Naive B cell (primary cell): ENCODE results near the gene TPPP2. TPM values are rescaled to one million over a fixed set of nuclear protein-coding genes. Genes with fewer than 3 reads are reported as not detected.

ENCODE experiments used
- ATAC-seq, 2 donors: fragments of 150-1000 bp; cut with Tn5 transposase; 2 replicates each; pipeline ENCODE4 v1.10.0; 2021; ENCODE audit warnings: low read depth in 2 of 2, mild to moderate bottlenecking in 2 of 2, moderate library complexity in 2 of 2
- DNase-seq: peaks from one replicate; pipeline ENCODE4 v3.0.0; 2022
- H3K27ac Mint-ChIP-seq, 6 donors: one replicate each; pipeline ENCODE4 v1.8.0; 2020 to 2022; ENCODE audit warnings: mild to moderate bottlenecking in 6 of 6, mixed read lengths in 6 of 6, moderate library complexity in 5 of 6, inconsistent platforms in 2 of 6
- H3K27me3 Mint-ChIP-seq, 3 donors: one replicate each; pipeline ENCODE4 v1.8.0; 2021 to 2022; ENCODE audit warnings: mixed read lengths in 3 of 3, mild to moderate bottlenecking in 1 of 3
- H3K36me3 Mint-ChIP-seq, 2 donors: one replicate each; pipeline ENCODE4 v1.8.0; 2020 to 2022; ENCODE audit warnings: mixed read lengths in 2 of 2, inconsistent platforms in 1 of 2, mild to moderate bottlenecking in 1 of 2
- H3K4me1 Mint-ChIP-seq, 3 donors: one replicate each; pipeline ENCODE4 v1.8.0; 2020 to 2022; ENCODE audit warnings: mixed read lengths in 3 of 3, inconsistent platforms in 1 of 3, mild to moderate bottlenecking in 1 of 3, moderate library complexity in 1 of 3
- H3K4me3 Mint-ChIP-seq, 8 donors: one replicate each; pipeline ENCODE4 v1.8.0; 2020 to 2022; ENCODE audit warnings: mild to moderate bottlenecking in 8 of 8, mixed read lengths in 8 of 8, moderate library complexity in 8 of 8, inconsistent platforms in 2 of 8
- H3K9me3 Mint-ChIP-seq, 7 donors: one replicate each; pipeline ENCODE4 v1.8.0; 2020 to 2022; ENCODE audit warnings: mixed read lengths in 7 of 7, mild to moderate bottlenecking in 5 of 7, inconsistent platforms in 2 of 7, moderate library complexity in 1 of 7
- polyA plus RNA-seq, 6 donors: library from polyadenylated mRNA; unstranded; fragments of 300-500 nt; fragmentation: Illumina TruSeq; gene quantifications; one replicate each; pipeline ENCODE4 v1.2.3, GENCODE V29; 2021; ENCODE audit warnings: low read depth in 6 of 6

Gene TPPP2
- polyA plus RNA-seq, 6 donors from 2014 or later: not detected

DNA sequence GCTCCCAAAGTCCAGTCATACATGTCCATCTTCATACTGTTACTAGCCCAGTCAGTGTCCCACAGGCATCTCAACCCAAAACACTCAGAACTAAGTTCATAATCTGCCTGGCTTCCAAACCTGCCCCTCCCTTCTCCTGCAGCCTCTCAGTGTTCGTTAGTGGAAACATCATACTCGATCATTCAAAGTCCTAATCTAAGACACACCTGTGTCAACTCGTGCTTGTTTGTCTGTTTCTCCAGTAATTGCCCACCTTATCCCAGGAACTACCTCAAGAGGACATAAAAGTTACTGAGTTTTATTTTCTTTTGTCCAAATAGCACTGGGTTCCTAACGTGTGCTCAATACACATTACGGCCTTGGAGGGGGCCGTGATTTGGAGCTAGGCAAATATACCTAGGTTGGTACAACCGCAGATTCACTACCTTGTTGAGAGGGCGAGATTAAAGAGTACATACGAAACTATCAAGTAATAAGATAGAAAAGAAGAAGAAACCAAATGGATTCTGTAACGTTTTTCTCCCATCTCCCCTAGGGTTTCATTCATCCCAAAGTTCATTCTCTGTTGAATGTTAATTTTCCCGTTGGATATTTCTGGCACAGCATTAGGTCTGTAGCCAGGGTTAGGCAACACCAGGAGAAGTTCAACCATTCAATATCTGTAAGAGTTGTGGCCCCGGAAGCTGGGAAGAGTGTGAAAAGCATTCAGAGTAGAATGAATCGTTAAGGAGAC lies 30.8 kb downstream of the TPPP2 start:
- ATAC-seq: no peak
- DNase-seq: no peak
- no peaks in the 10 kb centered on the region for H3K9me3 Mint-ChIP-seq
- H3K27me3 Mint-ChIP-seq: peaks cover 20 to 41% (median 35%) of the 10 kb centered on the region in 3 donors
- H3K27ac Mint-ChIP-seq: no peak overlapping the region
- no peak overlapping the region for H3K4me3 Mint-ChIP-seq
- no peaks in the 10 kb centered on the region for H3K4me1 Mint-ChIP-seq
- H3K36me3 Mint-ChIP-seq: no peaks in the 10 kb centered on the region

- H3K4me3 Mint-ChIP-seq: no peak overlapping the region
- H3K36me3 Mint-ChIP-seq: no peaks in the 10 kb centered on the region
- H3K27me3 Mint-ChIP-seq: peaks cover 20 to 47% (median 40%) of the 10 kb centered on the region in 3 donors
- no peaks in the 10 kb centered on the region for H3K4me1 Mint-ChIP-seq
- ATAC-seq: no peak
- no peaks in the 10 kb centered on the region for H3K9me3 Mint-ChIP-seq
- H3K27ac Mint-ChIP-seq: no peak overlapping the region
- no peak for DNase-seq
Measured at GRCh38 chr14:21061347-21061668, 31.3 kb downstream of the TPPP2 start.

DNA sequence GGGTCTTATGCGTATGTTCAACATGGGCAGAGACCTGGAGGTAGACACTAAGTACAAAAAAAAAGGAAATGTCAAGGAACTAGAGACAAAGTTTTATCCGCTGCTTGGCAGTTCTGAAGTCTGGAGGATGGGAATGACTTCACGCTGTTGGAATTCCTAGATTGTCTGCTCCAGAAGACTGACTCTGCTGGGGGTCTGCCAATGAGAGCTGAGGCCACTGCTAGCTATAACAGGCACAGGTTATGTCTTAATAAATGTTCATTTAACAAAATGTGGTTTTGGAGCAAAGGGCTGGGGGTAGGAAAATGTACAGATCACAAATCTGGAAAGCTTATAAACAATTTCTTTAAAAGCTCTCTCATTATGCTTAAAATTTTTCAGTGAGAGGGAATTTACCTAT lies 33.5 kb downstream of the TPPP2 start:
- Mint-ChIP-seq H3K27ac (no peak overlapping the region), H3K27me3 (peaks cover 22 to 52% (median 42%) of the 10 kb centered on the region in 3 donors), H3K4me1 (peaks cover under 1 to 4% (median 2%) of the 10 kb centered on the region in 3 donors), H3K4me3 (no peak overlapping the region), H3K36me3 (no peaks in the 10 kb centered on the region), H3K9me3 (no peaks in the 10 kb centered on the region)
- ATAC-seq (no peak), DNase-seq (no peak)

DNA sequence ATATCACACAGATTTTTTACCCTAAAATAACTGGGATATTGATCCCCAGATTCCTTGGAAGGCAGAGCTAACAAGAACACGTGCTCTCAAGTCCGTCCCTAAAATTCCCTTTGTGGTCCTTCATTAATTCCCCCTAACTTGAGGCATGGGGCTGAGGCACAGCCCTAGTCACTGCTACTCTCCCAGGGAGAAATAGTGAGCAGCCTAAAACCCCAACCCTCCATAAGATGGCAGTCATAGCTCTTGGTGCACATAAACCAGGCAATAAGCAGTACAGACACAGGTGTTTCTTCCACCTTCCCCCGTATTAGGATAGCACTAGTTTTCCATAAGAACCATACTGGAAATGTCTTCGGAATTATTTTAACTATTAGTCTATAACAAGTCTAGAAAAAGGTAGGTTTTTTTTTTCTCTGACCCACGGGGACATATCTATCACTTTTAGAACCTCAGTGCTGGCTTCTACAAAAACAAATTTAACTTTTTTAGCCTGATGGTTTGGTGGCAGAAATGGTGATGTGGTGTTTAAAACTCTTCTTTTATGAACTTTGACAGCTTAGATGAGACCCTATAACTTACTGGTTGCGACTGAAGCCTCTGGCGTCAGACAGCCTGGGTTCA lies 37.0 kb downstream of the TPPP2 start:
- no peak for ATAC-seq
- peaks cover 31 to 34% (median 32%) of the 10 kb centered on the region in 3 donors for H3K4me1 Mint-ChIP-seq
- H3K27ac Mint-ChIP-seq: peak overlapping the region in 1 of 6 donors; percentile 52

GRCh38 chr14:21068521-21069387 lies 38.7 kb downstream of the TPPP2 start:
- ATAC-seq (peak; percentile 60 to 61), DNase-seq (peak; percentile 60)
- peaks cover 39 to 42% (median 39%) of the 10 kb centered on the region in 3 donors for H3K4me1 Mint-ChIP-seq
- H3K9me3 Mint-ChIP-seq: no peaks in the 10 kb centered on the region
- H3K27ac Mint-ChIP-seq: peak overlapping the region in 2 of 6 donors; percentile 47 to 90
- H3K36me3 Mint-ChIP-seq: no peaks in the 10 kb centered on the region
- H3K4me3 Mint-ChIP-seq: peak overlapping the region; percentile 83 to 95 (median 90)
- peaks cover 9 to 58% (median 43%) of the 10 kb centered on the region in 3 donors for H3K27me3 Mint-ChIP-seq

More for the DNA sequence above, 37.0 kb downstream of the TPPP2 start:
- DNase-seq: no peak
- Mint-ChIP-seq H3K9me3 (no peaks in the 10 kb centered on the region), H3K27me3 (peaks cover 14 to 59% (median 35%) of the 10 kb centered on the region in 3 donors), H3K4me3 (peak overlapping the region in 1 of 8 donors; percentile 12), H3K36me3 (no peaks in the 10 kb centered on the region)

GRCh38 chr14:21069388-21070082 lies 39.5 kb downstream of the TPPP2 start:
- DNase-seq (peak; percentile 22), ATAC-seq (peak; percentile 14 to 25)
- peaks cover 9 to 58% (median 45%) of the 10 kb centered on the region in 3 donors for H3K27me3 Mint-ChIP-seq

DNA sequence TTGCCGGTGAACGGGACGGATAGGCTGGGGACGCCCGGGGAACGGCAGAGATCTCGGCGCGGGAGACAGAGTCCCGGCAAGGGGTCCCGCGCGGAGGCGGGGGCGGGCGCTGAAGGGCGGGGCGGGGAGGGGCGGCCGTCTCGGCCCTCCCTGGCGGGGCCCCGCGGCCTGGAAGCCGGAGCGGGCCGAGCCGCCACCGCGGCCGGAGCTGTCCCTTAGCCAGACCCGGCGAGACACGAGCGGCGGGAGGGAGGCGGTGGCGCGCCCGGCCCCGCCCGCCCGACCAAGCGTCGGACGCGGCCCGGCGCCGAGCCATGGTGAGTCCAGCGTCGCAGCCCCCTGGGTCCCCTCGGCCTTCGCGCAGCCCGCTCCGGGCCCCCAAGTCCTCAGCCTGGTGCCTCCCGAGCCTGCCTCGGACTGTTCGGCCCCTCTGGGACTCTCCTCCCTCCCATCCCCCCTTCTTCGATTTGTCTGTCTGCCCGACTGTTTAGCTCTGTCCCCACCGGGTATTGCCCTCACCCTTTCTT lies 40.1 kb downstream of the TPPP2 start, which contains the start of gene ARHGEF40:
Gene ARHGEF40, plus strand, starts transcription at position 222 of the 527 bp plus-strand sequence. Its CDS starts 93 bp downstream, at position 315.
- Mint-ChIP-seq H3K27me3 (peaks cover 9 to 56% (median 45%) of the 10 kb centered on the region in 3 donors), H3K36me3 (no peaks in the 10 kb centered on the region), H3K9me3 (no peaks in the 10 kb centered on the region), H3K4me3 (peak within 1 kb of the TSS; percentile 85 to 95 (median 92)), H3K4me1 (peaks cover 39 to 42% (median 39%) of the 10 kb centered on the region in 3 donors), H3K27ac (peak within 1 kb of the TSS in 5 of 6 donors; percentile 34 to 91 (median 87))
- ATAC-seq (peak; percentile 6 to 13), DNase-seq (peak; percentile 19)

More at GRCh38 chr14:21069388-21070082, 39.5 kb downstream of the TPPP2 start:
- Mint-ChIP-seq H3K36me3 (no peaks in the 10 kb centered on the region), H3K4me3 (peak overlapping the region; percentile 83 to 95 (median 90)), H3K9me3 (no peaks in the 10 kb centered on the region), H3K4me1 (peaks cover 39 to 42% (median 39%) of the 10 kb centered on the region in 3 donors), H3K27ac (peak overlapping the region in 5 of 6 donors; percentile 34 to 91 (median 47))

DNA sequence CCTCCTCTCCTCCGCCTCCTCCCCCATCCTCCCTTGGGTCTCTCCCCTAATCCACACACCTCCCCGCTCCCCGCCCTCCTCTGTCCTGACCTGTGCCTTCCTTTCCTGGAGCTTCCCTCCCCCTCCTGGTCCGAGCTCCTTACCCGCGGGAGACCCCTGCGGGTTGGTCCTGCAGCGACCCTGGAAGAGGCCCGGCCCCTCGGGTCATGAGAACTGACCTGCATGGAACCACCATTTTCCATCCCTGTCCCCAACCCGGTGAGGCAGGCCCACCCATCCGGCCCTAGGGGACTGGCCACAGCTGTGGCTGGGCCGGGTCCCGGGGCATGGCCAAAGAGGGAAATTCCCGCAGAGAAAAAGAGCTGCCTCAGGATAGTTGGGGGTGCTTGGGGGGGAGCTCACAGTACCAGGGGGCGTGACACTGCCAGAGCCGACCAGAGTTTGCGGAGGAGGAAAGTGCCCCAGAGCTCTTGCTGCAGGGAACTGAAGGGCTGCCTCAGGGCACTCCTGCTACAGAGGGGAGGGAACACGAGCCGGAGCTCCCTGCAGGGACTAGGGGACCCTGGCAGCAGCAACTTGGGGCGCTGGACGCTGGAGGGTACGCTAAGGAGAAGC lies 40.7 kb downstream of the TPPP2 start:
- peak; percentile 26 for ATAC-seq
- Mint-ChIP-seq H3K27ac (peak overlapping the region in 4 of 6 donors; percentile 19 to 87 (median 73)), H3K9me3 (no peaks in the 10 kb centered on the region), H3K27me3 (peaks cover 9 to 50% (median 39%) of the 10 kb centered on the region in 3 donors), H3K4me1 (peaks cover 39 to 42% (median 39%) of the 10 kb centered on the region in 3 donors), H3K4me3 (peak overlapping the region; percentile 85 to 95 (median 90)), H3K36me3 (no peaks in the 10 kb centered on the region)
- DNase-seq: peak; percentile 18

GRCh38 chr14:21071225-21072030 lies 41.4 kb downstream of the TPPP2 start:
- Mint-ChIP-seq H3K9me3 (no peaks in the 10 kb centered on the region), H3K4me1 (peaks cover 39 to 42% (median 39%) of the 10 kb centered on the region in 3 donors), H3K27me3 (peaks cover 9 to 44% (median 32%) of the 10 kb centered on the region in 3 donors), H3K36me3 (no peaks in the 10 kb centered on the region), H3K27ac (peak overlapping the region in 4 of 6 donors; percentile 40 to 87 (median 67)), H3K4me3 (peak overlapping the region; percentile 85 to 95 (median 90))
- DNase-seq (peak; percentile 68), ATAC-seq (peak; percentile 56 to 70)

- DNase-seq: no peak
- H3K9me3 Mint-ChIP-seq: no peaks in the 10 kb centered on the region
- peak overlapping the region in 1 of 6 donors; percentile 83 for H3K27ac Mint-ChIP-seq
- peaks cover 39 to 42% (median 39%) of the 10 kb centered on the region in 3 donors for H3K4me1 Mint-ChIP-seq
- H3K27me3 Mint-ChIP-seq: peaks cover 4 to 44% (median 29%) of the 10 kb centered on the region in 3 donors
- no peak for ATAC-seq
- peak overlapping the region in 7 of 8 donors; percentile 85 to 95 (median 91) for H3K4me3 Mint-ChIP-seq
- H3K36me3 Mint-ChIP-seq: no peaks in the 10 kb centered on the region
Measured at GRCh38 chr14:21072031-21072473, 42.0 kb downstream of the TPPP2 start.

GRCh38 chr14:21072781-21073339 lies 42.8 kb downstream of the TPPP2 start:
- Mint-ChIP-seq H3K9me3 (no peaks in the 10 kb centered on the region), H3K4me3 (peak overlapping the region in 6 of 8 donors; percentile 85 to 95 (median 92)), H3K36me3 (no peaks in the 10 kb centered on the region), H3K27ac (peak overlapping the region in 1 of 6 donors; percentile 83), H3K27me3 (peaks cover 4 to 44% (median 29%) of the 10 kb centered on the region in 3 donors), H3K4me1 (peaks cover 42 to 44% (median 42%) of the 10 kb centered on the region in 3 donors)
- no peak for ATAC-seq
- DNase-seq: no peak
